Upper lobe of left lung (tissue), 6 donors: ENCODE measurements around the gene DNAJB1. TPM values are rescaled to one million over a fixed set of nuclear protein-coding genes. Genes with fewer than 3 reads are reported as not detected.
"Not testable (repeated sequence)": the region's sequence is repeated elsewhere in the genome, so short reads cannot be mapped to it uniquely, and the experiment has no call there.

Source experiments
- ATAC-seq, 2 donors: fragments of 200-7000 bp; cut with Tn5 transposase; one replicate each; pipeline ENCODE4 v1.9.1; 2022; ENCODE audit warnings: mild to moderate bottlenecking in 2 of 2, moderate library complexity in 2 of 2; ENCODE audit not compliant: low FRiP score in 2 of 2
- DNase-seq, 2 donors: peaks; one replicate each; pipeline ENCODE4 v3.0.0-alpha.2; 2019 to 2020
- H3K27ac ChIP-seq, 4 donors: fragments of 200-600 bp; sonication (generic); one replicate each; pipeline ENCODE4 v1.5.1; 2016 to 2019
- H3K27me3 ChIP-seq, 4 donors: fragments of 200-600 bp; sonication (generic); one replicate each; pipeline ENCODE4 v1.5.1; 2017 to 2019
- H3K36me3 ChIP-seq, 4 donors: fragments of 200-600 bp; sonication (generic); one replicate each; pipeline ENCODE4 v1.5.1; 2016 to 2019
- H3K4me1 ChIP-seq, 4 donors: fragments of 200-600 bp; sonication (generic); one replicate each; pipeline ENCODE4 v1.5.1; 2018 to 2019
- H3K4me3 ChIP-seq, 4 donors: fragments of 200-600 bp; sonication (generic); one replicate each; pipeline ENCODE4 v1.5.1; 2017 to 2019; ENCODE audit warnings: mild to moderate bottlenecking in 2 of 4, moderate library complexity in 1 of 4
- H3K9me3 ChIP-seq, 4 donors: fragments of 200-600 bp; sonication (generic); one replicate each; pipeline ENCODE4 v1.5.1; 2018 to 2019
- CTCF ChIP-seq, 6 experiments: fragments of 450-650 bp in 4 of 6; fragments of 200-600 bp in 2 of 6; sonication (generic) in 2 of 6; IDR thresholded peaks; one replicate each; pipeline ENCODE4 v1.5.1; 2016 to 2019; ENCODE audit warnings: antibody characterized with exemption in 6 of 6
- EP300 ChIP-seq, 4 donors: sonication (generic); formaldehyde crosslinking; IDR thresholded peaks; one replicate each; pipeline ENCODE4 v1.5.1; 2017; ENCODE audit warnings: antibody characterized with exemption in 4 of 4, control low read depth in 2 of 4
- POLR2A ChIP-seq, 4 donors: fragments of 450-650 bp; IDR thresholded peaks; one replicate each; pipeline ENCODE4 v1.5.1; 2016 to 2017; ENCODE audit warnings: antibody characterized with exemption in 4 of 4, mild to moderate bottlenecking in 2 of 4
- POLR2AphosphoS5 ChIP-seq, 2 donors: sonication (generic); formaldehyde crosslinking; IDR thresholded peaks; one replicate each; pipeline ENCODE4 v1.5.1; 2017; ENCODE audit warnings: antibody characterized with exemption in 2 of 2
- WGBS, 2 donors: methylation state at CpG; one replicate each; pipeline ENCODE4 v1.1.5; 2017 to 2018; 5-methylcytosine and 5-hydroxymethylcytosine counted together
- total RNA-seq, 6 donors: library from RNA; depleted of rRNA in 4 of 6; stranded (reverse); fragments of >200 nt in 4 of 6; gene quantifications; one replicate each; pipeline versions ENCODE4 v1.1.0 to v1.2.1, GENCODE V29; 2016 to 2021
- donor health status: DM: no; HTN: no; CAD: no; lungs with moderate emphysema.
- donor health status: DM: no; HTN: yes; CAD: no; lungs with severe emphysema.

The DNAJB1 gene
- total RNA-seq, 6 donors from 2014 or later = 33.5 to 137 (median 101) TPM

GRCh38 chr19:14553939-14554243 lies 35.7 kb upstream of the DNAJB1 start:
- no peaks in the 10 kb centered on the region for H3K27me3 ChIP-seq
- no peak overlapping the region for H3K27ac ChIP-seq
- H3K4me1 ChIP-seq = peaks cover 10 to 34% (median 14%) of the 10 kb centered on the region in 4 donors
- TF ChIP-seq EP300 (IDR thresholded peaks at IDR 0.05) = no peak
- TF ChIP-seq CTCF (IDR thresholded peaks at IDR 0.05) = no peak
- no peak for TF ChIP-seq POLR2A (IDR thresholded peaks at IDR 0.05)
- no peak for TF ChIP-seq POLR2AphosphoS5 (IDR thresholded peaks at IDR 0.05)
- WGBS, 2 donors = 89 to 100% methylated on average over 4 to 7 of the region's 9 CpGs
- ATAC-seq (no peak), DNase-seq (no peak)
- H3K4me3 ChIP-seq = no peak overlapping the region
- peaks cover 0 to 9% (median 3%) of the 10 kb centered on the region in 4 donors for H3K36me3 ChIP-seq
- no peaks in the 10 kb centered on the region for H3K9me3 ChIP-seq

GRCh38 chr19:14553042-14553938 lies 35.1 kb upstream of the DNAJB1 start:
- no peak for ATAC-seq
- peak in 1 of 2 donors; percentile 74 for DNase-seq
- no peaks in the 10 kb centered on the region for H3K27me3 ChIP-seq
- no peaks in the 10 kb centered on the region for H3K9me3 ChIP-seq
- no peak overlapping the region for H3K27ac ChIP-seq
- WGBS, 2 donors = 88% methylated on average over 20 to 28 of the region's 35 CpGs
- H3K36me3 ChIP-seq = peaks cover 0 to 12% (median 4%) of the 10 kb centered on the region in 4 donors
- H3K4me3 ChIP-seq = no peak overlapping the region
- peaks cover 10 to 34% (median 14%) of the 10 kb centered on the region in 4 donors for H3K4me1 ChIP-seq
- TF ChIP-seq EP300 (IDR thresholded peaks at IDR 0.05) = no peak
- TF ChIP-seq POLR2AphosphoS5 (IDR thresholded peaks at IDR 0.05) = no peak

- H3K9me3 ChIP-seq, ATAC-seq, H3K4me3 ChIP-seq, DNase-seq, H3K27me3 ChIP-seq: not testable (repeated sequence)
- peaks cover 7 to 33% (median 12%) of the 10 kb centered on the region in 4 donors for H3K4me1 ChIP-seq
- peaks cover 0 to 12% (median 4%) of the 10 kb centered on the region in 4 donors for H3K36me3 ChIP-seq
- 88 to 89% methylated on average over 8 of the region's 8 CpGs for WGBS, 2 donors
- H3K27ac ChIP-seq = peak overlapping the region in 1 of 4 donors; percentile 10
Observed at GRCh38 chr19:14552006-14552360, 33.8 kb upstream of the DNAJB1 start.

- H3K27ac ChIP-seq = peak overlapping the region in 2 of 4 donors; percentile 12 to 36
- not testable (repeated sequence) for H3K9me3 ChIP-seq, H3K27me3 ChIP-seq, H3K4me3 ChIP-seq
- DNase-seq (peak in 1 of 2 donors; percentile 74), ATAC-seq (peak in 1 of 2 donors; percentile 39)
- peaks cover 1 to 27% (median 6%) of the 10 kb centered on the region in 4 donors for H3K4me1 ChIP-seq
- WGBS, 2 donors = 70 to 75% methylated on average over 12 of the region's 12 CpGs
- TF ChIP-seq CTCF (IDR thresholded peaks at IDR 0.05) = peak in 1 of 6 experiments; percentile 32
- peaks cover 0 to 12% (median 4%) of the 10 kb centered on the region in 4 donors for H3K36me3 ChIP-seq
Observed at GRCh38 chr19:14551134-14552005, 33.2 kb upstream of the DNAJB1 start.

GRCh38 chr19:14550201-14550754 lies 32.1 kb upstream of the DNAJB1 start:
- TF ChIP-seq POLR2AphosphoS5 (IDR thresholded peaks at IDR 0.05) (no peak), CTCF (IDR thresholded peaks at IDR 0.05) (no peak), POLR2A (IDR thresholded peaks at IDR 0.05) (no peak), EP300 (IDR thresholded peaks at IDR 0.05) (no peak)
- WGBS, 2 donors = 63 to 64% methylated on average over 13 to 15 of the region's 15 CpGs
- no peak overlapping the region for H3K4me3 ChIP-seq
- H3K36me3 ChIP-seq = peaks cover 0 to 12% (median 4%) of the 10 kb centered on the region in 4 donors
- H3K27ac ChIP-seq = no peak overlapping the region
- ATAC-seq = no peak
- DNase-seq = no peak
- H3K4me1 ChIP-seq = peaks cover 0 to 27% (median 9%) of the 10 kb centered on the region in 4 donors
- H3K27me3 ChIP-seq = no peaks in the 10 kb centered on the region
- H3K9me3 ChIP-seq = no peaks in the 10 kb centered on the region
